Effector memory CD4-positive, alpha-beta T cell (primary cell): Measurements from ENCODE around the gene ZFP91.
A peak's percentile ranks its signal among the peaks of the same experiment; 100 is the strongest.

Source experiments
- DNase-seq, 3 donors: peaks; one replicate each; pipeline ENCODE4 v3.0.0-alpha.2; 2020
- H3K27ac ChIP-seq: 2 replicates; pipeline ENCODE4 v1.7.0; 2013; ENCODE audit warnings: mild to moderate bottlenecking, low read length, moderate library complexity; ENCODE audit not compliant: insufficient read depth, poor library complexity, severe bottlenecking
- H3K27me3 ChIP-seq: replicated peaks from 2 replicates; pipeline ENCODE4 v1.7.0; 2013; ENCODE audit warnings: mild to moderate bottlenecking, low read length; ENCODE audit not compliant: insufficient read depth, control insufficient read depth, poor library complexity, severe bottlenecking
- H3K36me3 ChIP-seq: 2 replicates; pipeline ENCODE4 v1.7.0; 2013; ENCODE audit warnings: mild to moderate bottlenecking, low read length, moderate library complexity; ENCODE audit not compliant: control insufficient read depth, insufficient read depth
- H3K4me1 ChIP-seq: 2 replicates; pipeline ENCODE4 v1.7.0; 2013; ENCODE audit warnings: low read length, mild to moderate bottlenecking; ENCODE audit not compliant: control insufficient read depth, insufficient read depth, poor library complexity, severe bottlenecking
- H3K4me3 ChIP-seq: 2 replicates; pipeline ENCODE4 v1.7.0; 2013; ENCODE audit warnings: low read length, low read depth, mild to moderate bottlenecking; ENCODE audit not compliant: insufficient read depth, poor library complexity, severe bottlenecking
- H3K9me3 ChIP-seq: 2 replicates; pipeline ENCODE4 v1.7.0; 2013; ENCODE audit warnings: mild to moderate bottlenecking, low read length, moderate library complexity; ENCODE audit not compliant: control insufficient read depth
- total RNA-seq, 3 donors: gene quantifications; one replicate each; lab custom pipeline; 2026; lab: John Stamatoyannopoulos, UW

The ZFP91 gene, protein sequence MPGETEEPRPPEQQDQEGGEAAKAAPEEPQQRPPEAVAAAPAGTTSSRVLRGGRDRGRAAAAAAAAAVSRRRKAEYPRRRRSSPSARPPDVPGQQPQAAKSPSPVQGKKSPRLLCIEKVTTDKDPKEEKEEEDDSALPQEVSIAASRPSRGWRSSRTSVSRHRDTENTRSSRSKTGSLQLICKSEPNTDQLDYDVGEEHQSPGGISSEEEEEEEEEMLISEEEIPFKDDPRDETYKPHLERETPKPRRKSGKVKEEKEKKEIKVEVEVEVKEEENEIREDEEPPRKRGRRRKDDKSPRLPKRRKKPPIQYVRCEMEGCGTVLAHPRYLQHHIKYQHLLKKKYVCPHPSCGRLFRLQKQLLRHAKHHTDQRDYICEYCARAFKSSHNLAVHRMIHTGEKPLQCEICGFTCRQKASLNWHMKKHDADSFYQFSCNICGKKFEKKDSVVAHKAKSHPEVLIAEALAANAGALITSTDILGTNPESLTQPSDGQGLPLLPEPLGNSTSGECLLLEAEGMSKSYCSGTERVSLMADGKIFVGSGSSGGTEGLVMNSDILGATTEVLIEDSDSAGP
- total RNA-seq, result 54.4 to 77.5 (median 57.2) reads per million in 3 donors

DNA sequence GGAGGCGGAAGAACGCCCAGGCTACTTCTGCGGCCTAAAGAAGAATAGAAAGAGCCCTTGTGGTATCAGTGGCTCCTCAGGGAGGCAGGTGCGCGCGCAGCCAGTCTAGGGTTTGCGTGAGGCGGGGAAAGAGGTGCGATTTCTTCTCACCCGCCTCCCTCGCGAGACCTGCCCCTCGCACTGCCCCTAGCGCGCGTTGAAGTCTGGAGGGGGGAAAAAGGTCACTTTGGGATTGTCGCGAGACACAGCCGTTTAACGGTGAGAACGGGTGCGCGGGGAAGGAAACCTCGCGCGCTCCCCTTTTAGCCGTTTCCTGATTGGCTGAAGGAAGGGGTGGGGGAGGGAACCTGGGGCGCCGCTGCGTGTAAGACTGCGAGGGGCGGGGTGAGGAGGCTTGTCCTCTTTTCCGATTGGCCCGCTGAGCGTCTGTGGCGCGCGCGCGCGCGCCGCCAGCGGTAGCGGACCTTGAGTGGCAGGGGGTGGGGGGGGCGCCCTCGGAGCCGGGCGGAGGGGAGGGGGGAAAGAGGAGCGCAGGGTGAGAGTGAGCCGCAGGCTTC, at the start of gene ZFP91:
Gene ZFP91, plus strand, starts transcription at position 429 of the 557 bp plus-strand sequence. CDS start 219 bp downstream, outside the sequence.
- no peaks in the 10 kb centered on the region for H3K27me3 ChIP-seq
- no peaks in the 10 kb centered on the region for H3K9me3 ChIP-seq
- H3K4me3 ChIP-seq, result peak within 1 kb of the TSS; percentile 92
- peaks cover 3% of the 10 kb centered on the region for H3K36me3 ChIP-seq
- peaks cover 36% of the 10 kb centered on the region for H3K4me1 ChIP-seq
- DNase-seq, result peak; percentile 95 to 97 (median 96)
- H3K27ac ChIP-seq, result peak within 1 kb of the TSS; percentile 99

DNA sequence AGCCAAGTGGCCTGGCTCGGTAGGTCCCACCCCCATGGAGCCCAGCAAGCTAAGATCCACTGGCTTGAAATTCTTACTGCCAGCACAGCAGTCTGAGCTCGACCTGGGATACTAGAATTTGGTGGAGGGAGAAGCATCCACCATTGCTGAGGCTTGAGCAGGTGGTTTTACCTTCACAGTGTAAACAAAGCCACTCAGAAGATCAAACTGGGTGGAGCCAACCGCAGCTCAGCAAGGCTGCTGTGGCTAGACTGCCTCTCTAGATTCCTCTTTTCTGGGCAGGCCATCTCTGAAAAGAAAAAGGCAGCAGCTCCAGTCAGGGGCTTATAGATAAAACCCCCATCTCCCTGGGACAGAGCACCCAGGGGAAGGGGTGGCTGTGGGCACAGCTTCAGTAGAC, 48.6 kb upstream of the ZFP91 start:
- Histone ChIP-seq H3K27me3 (no peaks in the 10 kb centered on the region), H3K27ac (peak overlapping the region; percentile 32), H3K4me1 (peaks cover 11% of the 10 kb centered on the region), H3K9me3 (no peaks in the 10 kb centered on the region), H3K4me3 (no peak overlapping the region), H3K36me3 (peaks cover 22% of the 10 kb centered on the region)
- DNase-seq, result peak in 1 of 3 donors; percentile 20

DNA sequence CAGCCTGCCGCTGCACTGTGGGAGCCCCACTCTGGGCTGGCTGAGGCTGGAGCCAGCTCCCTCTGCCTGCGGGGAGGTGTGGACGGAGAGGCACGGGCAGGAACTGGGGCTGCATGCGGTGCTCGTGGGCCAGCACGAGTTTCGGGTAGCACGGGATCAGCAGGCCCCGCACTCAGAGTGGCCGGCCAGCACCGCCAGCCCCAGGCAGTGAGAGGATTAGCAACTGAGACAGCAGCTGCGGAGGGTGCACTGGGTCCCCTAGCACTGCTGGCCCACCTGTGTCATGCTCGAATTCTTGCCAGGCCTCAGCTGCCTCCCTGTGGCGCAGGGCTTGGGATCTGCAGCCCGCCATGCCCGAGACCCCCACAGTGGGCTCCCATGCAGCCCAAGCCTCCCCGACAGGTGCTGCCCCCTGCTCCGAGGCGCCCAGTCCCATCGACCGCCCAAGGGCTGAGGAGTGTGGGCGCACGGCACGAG, 47.0 kb upstream of the ZFP91 start:
- Histone ChIP-seq H3K36me3 (peaks cover 20% of the 10 kb centered on the region), H3K4me1 (peaks cover 11% of the 10 kb centered on the region), H3K27ac (no peak overlapping the region), H3K4me3 (no peak overlapping the region), H3K9me3 (no peaks in the 10 kb centered on the region), H3K27me3 (no peaks in the 10 kb centered on the region)
- DNase-seq, result no peak

DNA sequence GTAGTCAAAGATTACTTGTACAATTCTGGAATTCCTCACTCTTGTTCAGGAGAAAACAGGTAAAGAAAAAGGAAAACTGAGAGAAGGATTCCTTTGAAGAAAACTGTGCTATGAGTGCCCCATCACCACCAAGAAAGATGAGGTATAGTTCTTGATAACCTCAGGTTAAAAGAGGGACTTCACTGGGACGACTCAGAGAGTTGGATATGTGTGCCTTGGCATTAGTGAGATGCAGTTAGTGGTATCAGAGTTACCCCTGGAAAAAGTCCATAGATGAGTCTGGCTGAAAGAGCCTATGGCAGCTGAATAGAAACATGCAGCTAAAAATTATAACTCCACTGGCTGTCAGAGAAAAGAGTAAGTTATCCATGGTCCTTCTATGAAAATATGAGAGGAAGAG, 32.0 kb upstream of the ZFP91 start:
- Histone ChIP-seq H3K27me3 (no peaks in the 10 kb centered on the region), H3K9me3 (no peaks in the 10 kb centered on the region), H3K4me1 (no peaks in the 10 kb centered on the region), H3K4me3 (no peak overlapping the region), H3K36me3 (peaks cover 77% of the 10 kb centered on the region), H3K27ac (no peak overlapping the region)
- DNase-seq, result no peak

DNA sequence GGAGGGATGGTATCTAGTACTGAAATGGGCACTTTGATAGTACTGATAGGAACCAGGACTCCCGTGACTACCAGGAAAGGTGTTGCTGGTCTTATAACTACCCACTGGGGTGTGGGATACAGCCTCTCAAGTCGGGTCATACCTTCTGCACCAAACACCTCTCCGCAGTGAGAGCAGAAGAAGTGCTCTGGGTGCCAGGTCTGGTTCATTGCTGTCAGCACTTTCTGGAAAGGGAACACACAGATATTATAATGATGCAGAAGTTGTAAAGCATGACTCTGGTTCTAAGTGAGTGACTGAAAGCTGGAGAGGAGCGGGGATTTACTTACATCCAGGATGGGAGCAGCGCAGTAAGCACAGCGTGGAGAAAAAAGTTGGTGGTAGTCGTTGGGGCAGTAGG, 29.2 kb upstream of the ZFP91 start:
- H3K27ac ChIP-seq, result no peak overlapping the region
- H3K9me3 ChIP-seq, result no peaks in the 10 kb centered on the region
- H3K4me3 ChIP-seq, result no peak overlapping the region
- H3K27me3 ChIP-seq, result no peaks in the 10 kb centered on the region
- H3K4me1 ChIP-seq, result no peaks in the 10 kb centered on the region
- H3K36me3 ChIP-seq, result peaks cover 95% of the 10 kb centered on the region
- no peak for DNase-seq

DNA sequence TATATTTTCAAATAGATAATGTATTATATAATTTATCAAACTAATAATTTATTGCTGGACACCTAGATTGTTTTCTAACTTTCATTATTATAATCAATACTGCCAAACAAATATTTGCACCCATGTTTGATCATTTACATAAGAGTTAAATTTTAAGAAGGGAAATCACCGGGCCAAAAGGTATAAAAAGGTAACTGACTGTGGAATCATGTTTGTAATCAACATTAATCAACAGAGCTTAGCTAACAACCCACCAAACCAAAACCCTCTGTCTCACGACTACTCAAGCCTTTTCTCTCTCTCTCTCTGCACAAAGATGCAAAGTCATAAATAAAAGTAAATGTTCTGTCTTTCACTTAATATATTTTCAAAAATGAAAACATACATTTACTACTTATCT, 18.0 kb upstream of the ZFP91 start:
- H3K36me3 ChIP-seq, result peaks cover 14% of the 10 kb centered on the region
- DNase-seq, result no peak
- no peak overlapping the region for H3K27ac ChIP-seq
- H3K9me3 ChIP-seq, result no peaks in the 10 kb centered on the region
- peaks cover 26% of the 10 kb centered on the region for H3K4me1 ChIP-seq
- no peak overlapping the region for H3K4me3 ChIP-seq
- H3K27me3 ChIP-seq, result no peaks in the 10 kb centered on the region

DNA sequence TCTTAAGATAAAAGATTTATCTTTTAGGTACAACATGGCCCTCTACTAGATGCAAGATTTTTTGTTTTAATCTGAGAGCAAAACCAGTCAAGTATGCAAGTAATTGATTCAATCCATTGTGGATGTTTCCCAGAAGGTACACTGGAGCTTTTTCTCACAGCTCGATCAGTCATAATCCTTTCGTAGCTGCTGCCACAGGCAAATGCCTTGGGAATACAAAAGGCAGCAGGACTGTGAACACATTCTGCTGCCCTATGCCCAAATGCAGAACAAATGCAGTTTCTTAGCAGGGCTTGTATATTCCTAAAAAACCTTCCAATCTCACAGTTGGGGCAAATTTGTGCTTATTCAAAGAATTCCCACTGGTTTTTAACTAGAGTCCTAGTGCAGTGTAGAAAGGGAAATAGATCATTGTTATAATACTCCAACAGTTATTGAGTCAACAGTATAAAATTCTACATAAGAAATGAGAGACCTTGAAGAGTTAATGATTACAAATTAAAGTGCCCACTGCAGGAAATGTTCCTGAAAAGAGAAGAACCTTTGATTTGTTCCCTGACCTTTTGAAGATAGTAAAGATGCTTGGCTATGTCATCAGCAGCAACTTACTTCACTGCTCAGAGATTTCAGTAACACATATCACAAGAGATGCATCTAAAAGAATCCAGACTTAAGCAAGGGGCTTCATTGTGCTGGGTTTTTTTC, 17.3 kb upstream of the ZFP91 start:
- Histone ChIP-seq H3K27ac (no peak overlapping the region), H3K9me3 (no peaks in the 10 kb centered on the region), H3K36me3 (peaks cover 14% of the 10 kb centered on the region), H3K27me3 (no peaks in the 10 kb centered on the region), H3K4me3 (no peak overlapping the region), H3K4me1 (peaks cover 26% of the 10 kb centered on the region)
- no peak for DNase-seq

DNA sequence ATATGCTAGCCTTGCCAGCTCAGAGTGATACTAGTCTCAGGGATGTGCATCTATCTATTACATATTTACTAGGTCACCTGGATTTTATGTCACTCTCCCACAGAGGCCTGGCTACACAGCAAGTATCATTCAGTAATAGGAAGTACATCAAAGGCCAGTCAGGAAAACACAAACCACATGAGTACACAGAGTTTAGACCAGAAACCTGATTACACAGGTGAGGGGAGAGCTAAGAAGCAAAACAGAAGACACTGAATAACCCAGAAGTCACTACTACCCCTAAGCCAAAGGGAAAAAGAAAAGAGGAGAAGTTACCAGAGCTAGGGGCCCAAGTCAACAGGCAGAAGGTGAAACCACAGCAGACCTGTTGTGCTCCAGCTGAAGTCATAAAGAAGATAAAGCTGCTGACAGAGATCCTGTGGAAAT, 16.5 kb upstream of the ZFP91 start:
- H3K27me3 ChIP-seq, result no peaks in the 10 kb centered on the region
- no peak for DNase-seq
- no peak overlapping the region for H3K4me3 ChIP-seq
- H3K36me3 ChIP-seq, result peaks cover 14% of the 10 kb centered on the region
- H3K27ac ChIP-seq, result peak overlapping the region; percentile 30
- H3K4me1 ChIP-seq, result peaks cover 26% of the 10 kb centered on the region
- H3K9me3 ChIP-seq, result no peaks in the 10 kb centered on the region

DNA sequence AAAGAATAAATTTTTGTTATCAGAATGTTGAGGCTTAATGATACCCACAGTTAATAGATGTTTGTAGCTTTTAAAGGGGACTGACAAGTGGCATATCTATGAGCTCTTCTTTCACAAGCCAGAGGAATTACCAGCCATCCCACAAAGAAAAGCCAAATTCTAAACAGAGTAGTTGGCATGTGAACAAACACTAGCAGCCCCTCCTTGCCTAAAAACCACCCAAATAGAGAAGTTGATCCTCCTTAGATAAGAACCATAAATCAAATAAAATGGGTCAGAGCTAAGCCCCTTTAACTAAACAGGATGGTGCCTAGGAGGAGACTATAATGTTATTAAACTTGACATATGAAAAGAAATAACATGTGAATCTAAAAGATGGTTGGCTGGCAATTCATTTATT, 14.6 kb upstream of the ZFP91 start:
- DNase-seq, result no peak
- H3K27ac ChIP-seq, result no peak overlapping the region
- no peak overlapping the region for H3K4me3 ChIP-seq
- peaks cover 30% of the 10 kb centered on the region for H3K4me1 ChIP-seq
- no peaks in the 10 kb centered on the region for H3K27me3 ChIP-seq
- peaks cover 22% of the 10 kb centered on the region for H3K36me3 ChIP-seq
- no peaks in the 10 kb centered on the region for H3K9me3 ChIP-seq
